Measurements from ENCODE around the gene LRP4. TPM values are rescaled to one million over a fixed set of nuclear protein-coding genes. Genes with fewer than 3 reads are reported as not detected.

LRP4 gene
- total RNA-seq, 1 donor from 2014 or later: 8.9 TPM

- Histone ChIP-seq H3K4me3 (ENCODE audit: low read length in 3 of 3) (no peak overlapping the region), H3K36me3 (ENCODE audit: control insufficient read depth in 3 of 3, insufficient read depth in 3 of 3, low read length in 3 of 3) (no peaks in the 10 kb centered on the region), H3K9me3 (ENCODE audit: control insufficient read depth in 3 of 3, low read length in 3 of 3) (no peaks in the 10 kb centered on the region), H3K9ac (ENCODE audit: low read depth in 1 of 3, low read length in 3 of 3) (peak overlapping the region in 2 of 3 donors; percentile 24 to 45), H3K4me1 (ENCODE audit: control insufficient read depth in 3 of 3, insufficient read depth in 3 of 3, low read length in 3 of 3) (peaks cover 32 to 35% (median 35%) of the 10 kb centered on the region in 3 donors), H3K27ac (ENCODE audit: low read depth, low read length) (peak overlapping the region; percentile 77), H3K27me3 (ENCODE audit: control insufficient read depth in 3 of 3, insufficient read depth in 3 of 3, low read length in 3 of 3) (no peaks in the 10 kb centered on the region)
These were observed 2.4 kb upstream of the LRP4 start for GRCh38 chr11:46920755-46921154.

- peaks cover 49 to 53% (median 53%) of the 10 kb centered on the region in 3 donors for H3K4me1 ChIP-seq (ENCODE audit: control insufficient read depth in 3 of 3, insufficient read depth in 3 of 3, low read length in 3 of 3)
- peak overlapping the region in 2 of 3 donors; percentile 43 to 49 for H3K4me3 ChIP-seq (ENCODE audit: low read length in 3 of 3)
- H3K27ac ChIP-seq (ENCODE audit: low read depth, low read length): peak overlapping the region; percentile 73
- no peaks in the 10 kb centered on the region for H3K27me3 ChIP-seq (ENCODE audit: control insufficient read depth in 3 of 3, insufficient read depth in 3 of 3, low read length in 3 of 3)
- H3K9ac ChIP-seq (ENCODE audit: low read depth in 1 of 3, low read length in 3 of 3): peak overlapping the region in 2 of 3 donors; percentile 45 to 57
- H3K9me3 ChIP-seq (ENCODE audit: control insufficient read depth in 3 of 3, low read length in 3 of 3): no peaks in the 10 kb centered on the region
- no peaks in the 10 kb centered on the region for H3K36me3 ChIP-seq (ENCODE audit: control insufficient read depth in 3 of 3, insufficient read depth in 3 of 3, low read length in 3 of 3)
These were observed 601 bp upstream of the LRP4 start for GRCh38 chr11:46918788-46919513.

DNA sequence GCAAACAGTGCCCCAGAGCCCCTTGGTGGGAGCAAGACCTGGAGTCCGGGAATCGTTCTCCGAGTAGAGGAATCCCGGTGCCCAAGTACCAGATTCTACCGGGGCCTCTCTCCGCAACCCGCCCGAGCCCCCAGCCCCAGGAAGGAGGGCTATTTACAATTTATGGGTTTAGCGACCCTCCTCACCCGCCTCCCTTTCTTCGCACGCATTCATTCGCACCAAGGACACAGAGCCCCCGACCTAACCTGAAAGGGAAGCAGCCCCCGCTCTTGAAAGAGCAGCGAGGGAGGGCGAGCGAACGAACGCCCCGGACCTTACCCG lies 628 bp downstream of the LRP4 start:
- H3K27ac ChIP-seq (ENCODE audit: low read depth, low read length): peak overlapping the region; percentile 84
- H3K4me3 ChIP-seq (ENCODE audit: low read length in 3 of 3): peak overlapping the region; percentile 67 to 82 (median 78)
- H3K9me3 ChIP-seq (ENCODE audit: control insufficient read depth in 3 of 3, low read length in 3 of 3): no peaks in the 10 kb centered on the region
- peaks cover 61 to 65% (median 65%) of the 10 kb centered on the region in 3 donors for H3K4me1 ChIP-seq (ENCODE audit: control insufficient read depth in 3 of 3, insufficient read depth in 3 of 3, low read length in 3 of 3)
- no peaks in the 10 kb centered on the region for H3K36me3 ChIP-seq (ENCODE audit: control insufficient read depth in 3 of 3, insufficient read depth in 3 of 3, low read length in 3 of 3)
- H3K27me3 ChIP-seq (ENCODE audit: control insufficient read depth in 3 of 3, insufficient read depth in 3 of 3, low read length in 3 of 3): peaks cover 0 to 2% (median 0%) of the 10 kb centered on the region in 3 donors
- H3K9ac ChIP-seq (ENCODE audit: low read depth in 1 of 3, low read length in 3 of 3): peak overlapping the region; percentile 82 to 90 (median 85)

DNA sequence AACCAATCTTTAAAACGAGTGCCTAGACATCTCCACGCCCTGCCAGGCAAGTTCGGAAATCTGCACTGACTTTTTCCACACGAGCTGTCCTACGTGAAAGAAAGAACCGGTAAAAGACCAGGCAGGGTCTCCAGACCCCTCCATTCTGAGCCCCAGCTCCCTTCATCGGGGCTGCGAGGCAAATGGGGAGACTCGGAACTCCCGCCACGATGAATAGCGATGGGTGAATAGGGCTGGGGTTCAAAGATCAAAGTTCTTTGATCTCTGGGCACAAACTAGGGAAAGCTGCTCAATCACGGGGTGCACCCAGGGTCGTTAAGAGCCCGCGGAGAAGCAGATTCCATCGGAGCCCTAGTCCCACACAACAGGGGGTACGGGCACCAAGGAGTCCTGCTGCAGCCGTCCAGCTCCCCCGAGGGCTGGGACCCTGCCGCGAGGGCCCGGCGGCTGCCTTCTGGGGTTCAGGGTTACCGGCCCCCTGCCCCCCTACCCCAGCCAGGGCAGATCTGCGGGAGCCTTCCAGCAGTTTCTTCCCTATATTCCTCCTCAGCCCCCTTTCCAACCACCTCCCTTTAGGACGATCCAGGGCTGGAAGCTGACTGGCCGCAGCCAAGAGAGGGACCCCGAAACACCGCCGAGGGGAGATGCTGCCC lies 1.1 kb downstream of the LRP4 start:
- Histone ChIP-seq H3K9me3 (ENCODE audit: control insufficient read depth in 3 of 3, low read length in 3 of 3) (no peaks in the 10 kb centered on the region), H3K27me3 (ENCODE audit: control insufficient read depth in 3 of 3, insufficient read depth in 3 of 3, low read length in 3 of 3) (peaks cover 0 to 2% (median 0%) of the 10 kb centered on the region in 3 donors), H3K9ac (ENCODE audit: low read depth in 1 of 3, low read length in 3 of 3) (peak overlapping the region; percentile 82 to 90 (median 85)), H3K27ac (ENCODE audit: low read depth, low read length) (peak overlapping the region; percentile 84), H3K36me3 (ENCODE audit: control insufficient read depth in 3 of 3, insufficient read depth in 3 of 3, low read length in 3 of 3) (no peaks in the 10 kb centered on the region), H3K4me1 (ENCODE audit: control insufficient read depth in 3 of 3, insufficient read depth in 3 of 3, low read length in 3 of 3) (peaks cover 61 to 70% (median 70%) of the 10 kb centered on the region in 3 donors), H3K4me3 (ENCODE audit: low read length in 3 of 3) (peak overlapping the region; percentile 67 to 82 (median 78))

- no peaks in the 10 kb centered on the region for H3K9me3 ChIP-seq (ENCODE audit: control insufficient read depth in 3 of 3, low read length in 3 of 3)
- peaks cover 0 to 2% (median 0%) of the 10 kb centered on the region in 3 donors for H3K27me3 ChIP-seq (ENCODE audit: control insufficient read depth in 3 of 3, insufficient read depth in 3 of 3, low read length in 3 of 3)
- H3K4me3 ChIP-seq (ENCODE audit: low read length in 3 of 3): peak overlapping the region; percentile 67 to 82 (median 78)
- H3K9ac ChIP-seq (ENCODE audit: low read depth in 1 of 3, low read length in 3 of 3): peak overlapping the region; percentile 82 to 90 (median 85)
- H3K4me1 ChIP-seq (ENCODE audit: control insufficient read depth in 3 of 3, insufficient read depth in 3 of 3, low read length in 3 of 3): peaks cover 61 to 71% (median 70%) of the 10 kb centered on the region in 3 donors
- H3K36me3 ChIP-seq (ENCODE audit: control insufficient read depth in 3 of 3, insufficient read depth in 3 of 3, low read length in 3 of 3): no peaks in the 10 kb centered on the region
- peak overlapping the region; percentile 91 for H3K27ac ChIP-seq (ENCODE audit: low read depth, low read length)
These were observed 1.9 kb downstream of the LRP4 start for GRCh38 chr11:46916286-46917108.

- Histone ChIP-seq H3K27me3 (ENCODE audit: control insufficient read depth in 3 of 3, insufficient read depth in 3 of 3, low read length in 3 of 3) (peaks cover 0 to 2% (median 0%) of the 10 kb centered on the region in 3 donors), H3K9ac (ENCODE audit: low read depth in 1 of 3, low read length in 3 of 3) (peak overlapping the region; percentile 4 to 63 (median 54)), H3K9me3 (ENCODE audit: control insufficient read depth in 3 of 3, low read length in 3 of 3) (no peaks in the 10 kb centered on the region), H3K36me3 (ENCODE audit: control insufficient read depth in 3 of 3, insufficient read depth in 3 of 3, low read length in 3 of 3) (no peaks in the 10 kb centered on the region), H3K4me3 (ENCODE audit: low read length in 3 of 3) (peak overlapping the region in 2 of 3 donors; percentile 32 to 41), H3K27ac (ENCODE audit: low read depth, low read length) (peak overlapping the region; percentile 91), H3K4me1 (ENCODE audit: control insufficient read depth in 3 of 3, insufficient read depth in 3 of 3, low read length in 3 of 3) (peaks cover 51 to 60% (median 59%) of the 10 kb centered on the region in 3 donors)
These were observed 3.4 kb downstream of the LRP4 start for GRCh38 chr11:46914910-46915309.

- no peaks in the 10 kb centered on the region for H3K36me3 ChIP-seq (ENCODE audit: control insufficient read depth in 3 of 3, insufficient read depth in 3 of 3, low read length in 3 of 3)
- peaks cover 51 to 60% (median 59%) of the 10 kb centered on the region in 3 donors for H3K4me1 ChIP-seq (ENCODE audit: control insufficient read depth in 3 of 3, insufficient read depth in 3 of 3, low read length in 3 of 3)
- H3K9ac ChIP-seq (ENCODE audit: low read depth in 1 of 3, low read length in 3 of 3): peak overlapping the region; percentile 54 to 66 (median 63)
- H3K9me3 ChIP-seq (ENCODE audit: control insufficient read depth in 3 of 3, low read length in 3 of 3): no peaks in the 10 kb centered on the region
- H3K4me3 ChIP-seq (ENCODE audit: low read length in 3 of 3): peak overlapping the region; percentile 32 to 54 (median 41)
- H3K27ac ChIP-seq (ENCODE audit: low read depth, low read length): peak overlapping the region; percentile 91
- peaks cover 0 to 2% (median 0%) of the 10 kb centered on the region in 3 donors for H3K27me3 ChIP-seq (ENCODE audit: control insufficient read depth in 3 of 3, insufficient read depth in 3 of 3, low read length in 3 of 3)
These were observed 4.0 kb downstream of the LRP4 start for GRCh38 chr11:46914363-46914762.

GRCh38 chr11:46913484-46913883 lies 4.9 kb downstream of the LRP4 start:
- Histone ChIP-seq H3K9me3 (ENCODE audit: control insufficient read depth in 3 of 3, low read length in 3 of 3) (no peaks in the 10 kb centered on the region), H3K27me3 (ENCODE audit: control insufficient read depth in 3 of 3, insufficient read depth in 3 of 3, low read length in 3 of 3) (peaks cover 0 to 2% (median 0%) of the 10 kb centered on the region in 3 donors), H3K36me3 (ENCODE audit: control insufficient read depth in 3 of 3, insufficient read depth in 3 of 3, low read length in 3 of 3) (no peaks in the 10 kb centered on the region), H3K27ac (ENCODE audit: low read depth, low read length) (peak overlapping the region; percentile 91), H3K4me1 (ENCODE audit: control insufficient read depth in 3 of 3, insufficient read depth in 3 of 3, low read length in 3 of 3) (peaks cover 51 to 54% (median 54%) of the 10 kb centered on the region in 3 donors), H3K9ac (ENCODE audit: low read depth in 1 of 3, low read length in 3 of 3) (peak overlapping the region; percentile 27 to 66 (median 54)), H3K4me3 (ENCODE audit: low read length in 3 of 3) (no peak overlapping the region)

DNA sequence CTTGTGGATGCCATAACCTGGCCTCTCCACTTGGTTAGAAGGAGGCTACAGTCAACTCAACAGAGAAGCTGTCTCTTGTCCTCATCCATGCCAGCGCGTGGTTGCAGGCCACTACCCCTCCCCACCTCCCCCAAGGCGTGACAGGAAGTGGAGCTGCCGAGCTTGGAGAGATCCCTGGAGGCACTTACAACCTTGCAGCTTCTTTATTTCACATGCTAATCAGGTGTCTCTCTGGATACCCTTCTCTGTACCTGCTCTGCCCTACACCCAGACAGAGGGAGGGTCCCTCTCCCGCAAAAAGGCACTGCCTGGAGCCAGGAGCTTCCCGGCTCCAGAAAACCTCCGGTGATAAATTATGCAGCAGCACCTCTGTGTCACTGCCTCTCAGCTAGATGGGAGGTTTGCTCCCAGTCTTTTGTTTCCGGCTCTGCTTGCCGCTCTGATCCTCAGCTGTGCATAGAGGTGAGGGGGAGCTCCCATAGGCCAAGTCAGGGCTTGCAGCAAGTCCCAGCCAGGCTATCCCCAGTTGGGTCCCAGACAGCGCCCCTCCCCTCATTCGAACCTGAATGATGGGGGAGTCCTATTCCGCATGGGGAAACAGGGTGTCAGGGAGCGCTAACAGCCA lies 5.7 kb downstream of the LRP4 start:
- Histone ChIP-seq H3K9ac (ENCODE audit: low read depth in 1 of 3, low read length in 3 of 3) (peak overlapping the region in 1 of 3 donors; percentile 25), H3K36me3 (ENCODE audit: control insufficient read depth in 3 of 3, insufficient read depth in 3 of 3, low read length in 3 of 3) (no peaks in the 10 kb centered on the region), H3K27ac (ENCODE audit: low read depth, low read length) (no peak overlapping the region), H3K4me3 (ENCODE audit: low read length in 3 of 3) (no peak overlapping the region), H3K27me3 (ENCODE audit: control insufficient read depth in 3 of 3, insufficient read depth in 3 of 3, low read length in 3 of 3) (peaks cover 0 to 2% (median 0%) of the 10 kb centered on the region in 3 donors), H3K9me3 (ENCODE audit: control insufficient read depth in 3 of 3, low read length in 3 of 3) (no peaks in the 10 kb centered on the region), H3K4me1 (ENCODE audit: control insufficient read depth in 3 of 3, insufficient read depth in 3 of 3, low read length in 3 of 3) (peaks cover 49 to 54% (median 52%) of the 10 kb centered on the region in 3 donors)
